ENCODE measurements around the gene DCPS. TPM values are rescaled to one million over a fixed set of nuclear protein-coding genes. Genes with fewer than 3 reads are reported as not detected.
"Not testable (repeated sequence)": the region's sequence is repeated elsewhere in the genome, so short reads cannot be mapped to it uniquely, and the experiment has no call there.

DCPS gene
- total RNA-seq, 1 donor from 2014 or later: 16.0 TPM

DNA sequence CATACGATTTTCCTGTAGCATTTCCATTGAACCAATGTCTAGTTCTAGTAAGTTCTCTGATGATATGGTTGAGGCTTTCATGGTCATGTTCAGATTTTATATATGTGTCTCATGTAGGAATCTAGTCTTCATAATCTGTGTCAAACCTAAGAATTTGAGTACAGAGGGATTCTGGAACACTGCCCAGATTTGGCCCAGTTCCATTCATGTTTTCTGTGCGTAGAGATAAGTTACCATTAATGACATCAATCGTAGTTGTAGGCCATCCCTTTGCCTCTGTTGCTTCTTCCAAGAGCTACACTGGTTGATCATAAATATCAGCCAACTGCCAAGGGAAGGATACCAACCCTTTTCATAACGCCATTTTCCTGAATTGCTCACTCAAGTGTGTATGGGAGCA lies 74.9 kb downstream of the DCPS start:
- no peak for DNase-seq (ENCODE audit: extremely low read depth, low read depth, low spot score)

GRCh38 chr11:126380909-126381308 lies 77.0 kb downstream of the DCPS start:
- DNase-seq (ENCODE audit: extremely low read depth, low read depth, low spot score): no peak

DNA sequence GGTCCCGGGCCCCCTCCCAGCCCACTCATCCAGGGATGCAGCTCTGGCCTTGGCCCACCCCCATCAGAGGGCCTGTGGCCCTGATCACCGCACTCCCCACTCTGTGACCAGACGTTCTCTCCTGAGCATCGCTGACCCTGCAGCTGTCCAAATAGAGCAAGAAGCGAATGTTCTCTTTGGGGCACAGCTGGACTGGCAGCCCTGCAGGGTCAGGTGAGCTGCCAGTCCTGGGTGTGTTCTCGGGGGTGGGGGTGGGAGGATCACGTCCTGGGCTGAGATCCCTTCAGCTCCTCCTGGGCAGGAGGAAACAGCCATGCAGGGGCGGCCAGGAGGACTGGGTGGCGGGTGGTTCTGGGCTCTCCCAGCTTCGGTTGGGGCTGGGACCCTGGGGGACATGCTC lies 78.1 kb downstream of the DCPS start:
- DNase-seq (ENCODE audit: extremely low read depth, low read depth, low spot score): not testable (repeated sequence)

DNA sequence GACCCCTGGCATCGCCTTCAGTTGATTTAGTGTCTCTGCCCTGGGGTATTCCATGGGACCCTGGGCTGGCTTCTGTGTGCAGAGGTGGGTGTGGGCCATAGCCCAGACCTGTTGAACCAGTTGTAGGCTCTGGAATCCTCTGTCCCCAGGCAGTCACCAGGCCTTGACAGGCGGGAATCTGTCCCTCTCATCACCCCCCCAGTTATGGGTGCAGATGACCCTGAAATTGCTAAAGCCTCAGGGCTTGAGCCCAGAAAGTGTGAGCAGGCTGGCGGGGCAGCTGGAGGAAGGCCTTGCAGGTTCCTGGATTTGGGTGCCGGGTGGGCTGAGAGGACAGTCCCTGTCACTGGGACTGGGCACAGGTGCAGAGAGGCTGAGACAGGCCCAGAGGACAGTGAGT lies 78.8 kb downstream of the DCPS start:
- not testable (repeated sequence) for DNase-seq (ENCODE audit: extremely low read depth, low read depth, low spot score)

DNA sequence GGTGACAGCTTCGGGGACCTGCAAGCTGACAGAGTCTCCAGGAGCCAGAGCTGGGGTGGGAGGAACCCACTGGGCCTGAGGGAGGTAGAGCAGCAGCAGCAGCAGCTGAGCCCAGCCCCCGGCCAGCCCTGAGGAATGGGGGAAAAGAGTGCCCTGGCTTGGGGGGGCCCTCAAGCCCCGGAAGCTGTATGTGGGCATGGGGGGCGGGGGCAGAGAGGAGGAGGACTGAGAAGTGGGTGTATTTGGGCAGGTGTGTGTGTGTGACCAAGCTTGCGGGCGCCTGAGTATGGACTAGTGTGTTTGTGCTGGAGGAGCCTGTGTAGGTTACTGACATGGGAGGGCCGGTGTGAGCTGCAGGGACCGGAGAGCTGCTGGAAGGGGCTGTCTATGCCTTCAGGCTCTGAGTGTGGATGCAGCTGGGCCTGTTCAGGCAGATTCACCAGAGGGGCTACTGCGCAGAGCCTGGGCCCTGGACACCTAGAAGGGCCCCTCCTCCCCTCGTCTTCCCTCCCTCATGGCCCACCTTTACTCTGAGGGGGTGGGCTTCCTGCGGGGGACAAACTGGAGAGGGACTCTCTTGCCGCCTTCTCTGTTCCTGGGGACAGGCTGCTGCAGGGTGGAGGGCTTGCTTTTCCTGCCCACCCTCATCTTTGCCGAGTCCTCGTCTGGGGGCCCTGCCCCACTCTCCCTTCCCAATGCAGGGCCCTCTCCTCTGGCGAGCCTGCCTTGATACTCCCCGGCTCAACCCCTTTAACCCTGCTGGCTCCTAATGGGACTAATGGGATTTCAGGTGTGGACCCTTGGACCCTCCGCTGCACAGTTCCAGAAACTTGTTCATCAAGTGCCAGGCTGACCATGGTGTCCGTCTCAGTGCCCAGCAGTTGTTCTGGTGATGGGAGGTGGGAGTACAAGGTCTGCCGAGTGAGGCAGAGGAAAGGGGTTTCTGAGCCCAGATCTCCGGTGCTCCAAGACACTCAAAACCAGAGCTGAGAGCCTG lies 79.8 kb downstream of the DCPS start:
- DNase-seq (ENCODE audit: extremely low read depth, low read depth, low spot score): no peak

DNA sequence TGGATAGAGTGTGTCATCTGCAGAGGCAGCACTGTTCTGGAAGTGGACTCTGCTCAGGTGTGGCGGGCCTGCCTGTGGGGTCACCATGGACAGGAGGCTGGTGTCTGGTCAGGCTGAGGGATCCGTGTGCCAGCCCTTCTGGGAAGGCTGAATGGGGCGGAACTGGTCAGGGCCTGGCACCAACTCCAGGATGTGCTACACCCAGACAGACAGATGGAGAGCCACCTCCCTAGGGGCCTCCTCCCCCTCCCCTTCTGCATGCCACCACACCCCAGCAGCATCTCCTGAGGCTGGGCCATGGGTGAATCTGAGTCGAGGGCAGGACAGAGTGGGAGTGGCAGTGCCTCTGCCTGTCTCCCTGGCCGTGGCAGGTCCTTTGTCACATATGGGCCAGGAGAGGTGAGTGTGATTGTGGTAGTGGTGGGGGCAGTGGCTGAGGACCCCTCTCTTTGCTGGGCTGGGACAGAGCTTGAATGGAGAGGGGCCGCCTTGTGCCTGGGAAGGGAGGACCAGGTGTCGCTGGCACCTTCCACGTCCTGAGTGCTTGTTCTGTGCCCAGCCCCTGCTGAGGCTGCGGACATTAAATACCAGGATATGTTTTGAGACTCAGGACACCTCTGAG lies 80.7 kb downstream of the DCPS start:
- DNase-seq (ENCODE audit: extremely low read depth, low read depth, low spot score): no peak

DNA sequence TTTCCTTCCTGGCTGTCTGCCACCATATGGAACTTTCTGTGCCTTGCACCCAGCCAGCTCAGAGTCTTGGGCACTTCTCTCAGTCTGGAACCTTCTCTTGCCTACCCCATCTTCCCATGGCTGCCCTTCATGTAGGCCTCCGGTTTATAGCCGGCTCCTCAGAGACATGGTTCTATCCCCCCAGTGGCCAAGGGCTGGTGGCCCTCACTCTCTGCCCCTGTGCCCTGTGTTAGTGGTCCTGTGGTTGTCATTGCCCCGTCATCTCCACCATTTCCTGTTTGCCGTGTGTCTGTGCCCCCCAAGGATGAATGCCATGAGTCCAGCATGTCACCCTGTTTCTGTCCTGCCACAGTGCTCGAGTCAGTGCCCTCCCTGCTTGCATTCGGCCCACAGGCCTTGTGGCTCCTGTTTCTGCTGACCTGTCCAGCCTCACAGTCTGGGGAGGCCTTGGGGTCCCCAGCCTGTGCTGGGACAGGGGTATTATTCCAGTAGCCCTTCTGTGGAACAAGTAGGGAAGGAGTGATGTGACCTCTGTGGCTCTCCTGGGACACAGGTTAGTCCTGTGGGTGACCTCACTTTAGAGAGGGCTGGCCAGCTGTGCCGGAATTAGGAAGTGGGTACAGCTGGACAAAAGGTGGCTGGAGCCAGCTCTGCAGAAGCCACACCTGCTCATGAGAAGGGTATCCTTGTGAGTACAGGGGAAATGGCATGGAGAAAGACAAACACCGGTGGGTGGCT lies 82.3 kb downstream of the DCPS start:
- no peak for DNase-seq (ENCODE audit: extremely low read depth, low read depth, low spot score)

DNA sequence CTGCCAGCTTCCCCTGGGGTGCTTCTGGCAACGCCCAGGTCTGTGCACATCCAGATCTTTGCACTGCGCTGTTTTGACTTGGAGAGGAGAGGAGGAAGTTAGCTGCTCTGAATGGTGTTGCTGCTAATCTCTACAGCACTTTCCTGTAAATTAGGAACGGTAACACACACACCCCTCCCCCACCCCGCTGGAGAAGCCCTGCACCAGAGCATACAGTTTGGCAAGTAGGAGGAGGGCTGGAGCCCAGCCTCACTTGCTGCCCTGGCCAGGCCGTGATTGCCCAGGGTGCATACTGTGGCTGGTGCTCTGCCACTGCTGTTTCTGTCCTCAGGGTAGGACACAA lies 82.8 kb downstream of the DCPS start:
- DNase-seq (ENCODE audit: extremely low read depth, low read depth, low spot score): not testable (repeated sequence)

- DNase-seq (ENCODE audit: extremely low read depth, low read depth, low spot score): no peak
Measured at GRCh38 chr11:126387857-126388256, 84.0 kb downstream of the DCPS start.

DNA sequence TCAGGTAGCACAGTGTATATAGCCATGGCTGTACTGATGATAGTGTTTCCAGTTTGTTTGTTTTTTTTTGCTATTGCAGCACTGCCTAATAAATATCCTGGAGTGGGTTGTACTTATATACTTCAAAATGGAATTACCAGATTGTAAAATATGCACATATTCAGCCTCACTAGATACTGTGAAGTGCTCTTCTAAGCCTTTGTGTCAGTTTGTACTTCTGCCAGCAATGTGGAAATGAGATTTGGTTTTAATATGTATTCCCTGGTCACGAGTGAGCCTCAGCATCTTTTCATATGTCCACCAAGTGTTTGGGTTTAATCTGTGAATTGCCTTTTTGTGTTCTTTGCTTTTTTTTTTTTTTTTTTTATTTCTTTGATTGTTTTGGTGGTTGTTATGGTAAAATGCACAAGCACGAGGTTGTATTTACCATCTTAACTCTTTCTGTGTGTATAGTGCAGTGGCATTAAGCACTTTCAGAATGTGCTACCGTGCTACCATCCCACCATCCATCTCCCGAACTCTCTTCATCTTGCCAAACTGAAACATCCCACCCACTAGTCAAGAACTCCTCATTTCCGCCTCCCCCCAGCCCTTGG lies 86.5 kb downstream of the DCPS start:
- DNase-seq (ENCODE audit: extremely low read depth, low read depth, low spot score): no peak

DNA sequence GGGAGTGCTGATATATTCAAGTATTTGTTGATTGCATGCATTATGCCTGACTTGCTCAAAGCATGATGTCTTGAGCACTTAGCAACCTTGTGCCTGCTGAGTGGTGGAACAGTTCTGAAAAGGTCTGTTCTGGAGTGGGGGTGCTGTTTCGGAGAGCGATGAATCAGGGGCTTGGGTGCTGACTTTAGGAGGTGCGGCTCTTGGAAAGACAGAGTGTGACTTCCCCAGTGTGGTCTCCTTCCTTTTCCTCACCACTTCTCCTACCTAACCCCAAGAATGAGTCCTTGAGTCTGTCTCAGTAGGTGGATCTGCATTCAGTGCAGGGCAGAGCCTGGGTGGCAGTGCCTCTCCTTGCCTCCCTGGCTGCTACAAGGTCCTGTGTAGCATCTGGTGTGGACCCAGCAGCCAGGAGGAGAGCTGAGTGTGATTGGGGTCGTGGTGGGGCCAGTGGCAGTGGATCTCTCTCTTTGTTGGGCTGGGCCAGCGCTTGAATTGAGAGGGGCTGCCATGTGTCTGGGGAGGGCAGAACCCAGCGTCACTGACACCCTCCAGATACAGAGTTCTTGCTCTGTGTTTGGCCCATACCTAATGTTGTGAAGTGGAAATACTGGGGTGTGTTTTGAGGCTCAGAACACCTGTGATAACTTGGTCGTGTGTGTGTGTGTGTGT lies 87.6 kb downstream of the DCPS start:
- DNase-seq (ENCODE audit: extremely low read depth, low read depth, low spot score): no peak

GRCh38 chr11:126391970-126392632 lies 88.2 kb downstream of the DCPS start:
- no peak for DNase-seq (ENCODE audit: extremely low read depth, low read depth, low spot score)

DNA sequence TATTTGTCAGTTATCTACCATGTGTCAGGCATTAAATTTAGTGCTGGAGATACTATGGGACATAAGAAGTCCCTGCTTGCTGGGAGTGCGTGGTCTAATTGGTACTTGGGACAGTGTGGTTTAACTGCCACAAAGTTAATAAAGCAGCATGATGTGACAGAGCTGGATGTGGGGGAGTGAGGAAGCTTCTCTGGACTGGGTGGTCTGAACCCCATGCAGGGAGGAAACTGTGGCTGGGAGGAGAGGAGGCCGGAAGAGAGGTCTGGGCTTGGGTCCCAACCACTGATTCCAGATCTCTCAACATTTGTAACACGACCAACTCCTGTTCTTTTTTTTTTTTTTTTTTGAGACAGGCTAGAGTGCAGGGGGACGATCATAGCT lies 88.8 kb downstream of the DCPS start:
- no peak for DNase-seq (ENCODE audit: extremely low read depth, low read depth, low spot score)

DNA sequence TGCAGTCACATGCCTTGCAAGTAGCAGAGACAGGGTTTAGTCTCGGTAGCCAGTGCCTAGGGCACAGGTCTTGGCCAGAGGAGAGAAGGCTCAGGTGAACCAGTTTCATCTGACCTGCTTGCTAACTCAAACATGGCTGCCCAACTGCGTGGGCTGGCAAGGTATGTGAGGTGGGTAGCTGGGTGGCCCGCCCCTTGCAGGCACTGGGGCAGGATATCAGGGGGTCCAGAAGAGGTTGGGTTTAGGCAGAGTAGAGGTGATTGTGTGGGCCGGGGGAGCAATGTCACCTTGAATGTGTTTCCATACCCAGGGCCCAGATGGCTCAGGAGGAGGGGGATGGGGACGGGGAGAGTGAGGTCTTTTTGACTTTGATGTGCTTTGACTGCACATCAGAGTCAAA lies 89.3 kb downstream of the DCPS start:
- no peak for DNase-seq (ENCODE audit: extremely low read depth, low read depth, low spot score)

DNA sequence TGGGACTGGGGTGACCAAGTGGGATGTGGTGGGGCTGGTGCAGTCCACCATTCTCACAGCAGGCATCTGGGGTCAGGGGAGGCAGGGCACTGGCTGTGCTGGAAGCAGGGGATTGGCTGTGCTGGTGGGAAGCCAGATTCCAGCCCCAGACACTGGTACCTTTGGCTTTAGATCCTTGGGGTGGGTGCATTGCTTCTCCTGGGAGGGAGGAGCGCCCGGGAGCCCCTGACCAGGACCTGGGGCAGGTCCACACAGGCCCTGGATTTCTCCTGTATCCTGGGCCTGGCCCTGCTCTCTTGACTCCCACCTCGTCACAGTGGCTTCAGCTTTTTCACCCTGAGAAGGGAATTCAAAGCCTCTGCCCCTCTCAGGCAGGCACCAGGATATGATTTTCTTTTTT lies 90.2 kb downstream of the DCPS start:
- no peak for DNase-seq (ENCODE audit: extremely low read depth, low read depth, low spot score)

DNA sequence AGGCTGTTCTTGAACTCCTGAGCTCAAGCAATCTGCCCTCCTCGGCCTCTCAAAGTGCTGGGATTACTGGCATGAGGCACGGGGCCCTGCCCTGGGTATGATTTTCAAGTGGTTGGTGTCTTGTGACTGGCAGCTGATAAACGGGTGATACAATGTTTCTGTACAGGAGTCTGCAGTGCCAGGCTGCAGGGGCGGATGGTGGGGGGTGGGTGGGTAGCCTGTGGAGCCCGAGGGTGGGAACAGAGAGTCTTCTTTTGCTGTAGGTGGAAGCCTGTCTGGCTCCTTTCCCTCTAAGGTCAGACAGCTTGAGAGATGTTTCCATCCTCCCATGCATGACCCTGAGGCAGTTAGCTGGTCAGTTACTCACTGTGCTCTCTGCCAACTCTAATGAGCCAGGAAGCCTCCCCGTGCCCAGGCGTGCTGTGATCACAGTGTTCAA lies 90.8 kb downstream of the DCPS start:
- DNase-seq (ENCODE audit: extremely low read depth, low read depth, low spot score): not testable (repeated sequence)
